ACC112 (cell line): ENCODE measurements around the gene GOLGA8S.
"Not testable (repeated sequence)": the region's sequence is repeated elsewhere in the genome, so short reads cannot be mapped to it uniquely, and the experiment has no call there.

Experiments used
- H2AFZ ChIP-seq: fragments of 200-600 bp; sonication (generic); one replicate; pipeline ENCODE4 v1.6.0; 2017; ENCODE audit warnings: antibody characterized with exemption, low read length; ENCODE audit not compliant: unreplicated experiment
- H3K27ac ChIP-seq: fragments of 200-600 bp; sonication (generic); 2 replicates; pipeline ENCODE4 v1.5.1; 2014; ENCODE audit warnings: low read depth, mild to moderate bottlenecking, antibody characterized with exemption, low read length, moderate library complexity
- H3K27me3 ChIP-seq: fragments of 200-600 bp; sonication (generic); 2 replicates; pipeline ENCODE4 v1.6.1; 2014; ENCODE audit warnings: mild to moderate bottlenecking, antibody characterized with exemption, low read length, moderate library complexity, mixed read lengths; ENCODE audit not compliant: insufficient read depth
- H3K36me3 ChIP-seq: fragments of 200-600 bp; sonication (generic); 2 replicates; pipeline ENCODE4 v1.6.1; 2016; ENCODE audit warnings: mild to moderate bottlenecking, antibody characterized with exemption, low read length, moderate library complexity, mixed read lengths; ENCODE audit not compliant: insufficient read depth
- H3K4me1 ChIP-seq: fragments of 200-600 bp; sonication (generic); one replicate; pipeline ENCODE4 v1.6.1; 2016; ENCODE audit warnings: low read length, mixed read lengths; ENCODE audit not compliant: insufficient read depth, unreplicated experiment, control insufficient read depth
- H3K4me3 ChIP-seq: fragments of 200-600 bp; sonication (generic); 2 replicates; pipeline ENCODE4 v1.5.1; 2014; ENCODE audit warnings: mild to moderate bottlenecking, low read depth, low read length
- H3K79me2 ChIP-seq: fragments of 200-600 bp; sonication (generic); one replicate; pipeline ENCODE4 v1.6.0; 2016; ENCODE audit warnings: low read length; ENCODE audit not compliant: control insufficient read depth, unreplicated experiment, insufficient read depth

The GOLGA8S gene

DNA sequence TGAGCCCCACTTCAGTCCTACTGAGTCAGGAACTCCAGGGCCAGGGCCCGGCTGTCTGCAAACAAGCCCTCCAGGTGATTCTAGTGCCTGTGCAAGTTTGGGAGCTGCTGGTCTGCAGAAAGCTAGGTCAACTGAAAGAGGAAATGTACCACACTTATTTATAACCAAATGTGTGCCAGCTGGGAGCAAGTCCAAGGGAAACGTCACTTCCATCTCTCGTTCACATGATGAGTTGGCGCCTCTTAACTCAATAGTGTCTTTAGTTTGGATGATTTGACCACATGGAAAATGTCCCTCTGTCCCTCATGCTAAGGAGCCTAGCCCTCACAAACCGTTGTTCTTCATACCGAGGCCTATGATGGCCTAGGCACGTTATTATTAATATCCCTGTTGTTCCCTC, 43.2 kb downstream of the GOLGA8S start:
- H3K27ac ChIP-seq, result no peak overlapping the region

DNA sequence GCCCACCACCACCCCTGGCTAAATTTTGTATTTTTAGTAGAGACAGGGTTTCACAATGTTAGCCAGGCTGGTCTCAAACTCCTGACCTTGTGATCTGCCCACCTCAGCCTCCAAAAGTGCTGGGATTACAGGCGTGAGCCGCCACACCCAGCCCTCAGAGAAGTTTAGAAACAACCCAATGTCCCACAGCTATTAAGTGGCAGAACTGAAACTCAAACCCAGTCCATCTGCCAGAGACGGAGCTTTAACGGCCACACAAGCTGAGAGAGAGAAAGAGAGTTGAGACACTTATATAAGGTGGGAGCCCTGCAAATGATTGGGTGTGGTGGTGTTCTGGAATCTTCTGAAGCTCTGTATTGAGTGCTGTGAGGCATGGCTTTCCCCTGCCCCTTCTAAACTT, 43.8 kb downstream of the GOLGA8S start:
- H3K27ac ChIP-seq, H2AFZ ChIP-seq, H3K36me3 ChIP-seq, H3K4me3 ChIP-seq, H3K4me1 ChIP-seq, H3K79me2 ChIP-seq, H3K27me3 ChIP-seq: not testable (repeated sequence)

More for the DNA sequence above, 43.2 kb downstream of the GOLGA8S start:
- H3K4me1 ChIP-seq, result no peaks in the 10 kb centered on the region
- H2AFZ ChIP-seq, result no peak overlapping the region
- H3K79me2 ChIP-seq, result no peaks in the 10 kb centered on the region
- no peaks in the 10 kb centered on the region for H3K27me3 ChIP-seq
- no peaks in the 10 kb centered on the region for H3K36me3 ChIP-seq
- H3K4me3 ChIP-seq, result no peak overlapping the region

DNA sequence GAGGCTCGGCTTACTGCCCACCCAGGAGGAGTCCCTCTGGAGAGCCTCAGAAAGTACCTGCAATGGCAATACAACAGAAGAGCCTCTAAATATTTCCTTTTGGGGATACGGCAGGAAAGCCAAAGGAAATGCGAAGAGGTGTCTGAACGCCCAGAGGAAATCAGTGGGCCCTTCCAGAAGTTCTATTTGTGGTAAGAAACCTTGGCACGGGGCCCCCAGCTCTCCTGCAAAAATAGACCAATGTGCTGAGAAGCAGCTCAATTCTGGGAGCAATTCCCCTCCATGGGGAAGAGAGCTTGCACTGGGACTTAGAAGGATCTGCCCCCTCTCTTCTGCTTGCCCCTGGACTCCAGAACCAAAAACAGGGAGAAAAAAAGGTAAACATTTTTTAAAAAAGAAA, 44.7 kb downstream of the GOLGA8S start:
- H3K4me3 ChIP-seq, H2AFZ ChIP-seq, H3K27me3 ChIP-seq, H3K36me3 ChIP-seq, H3K4me1 ChIP-seq, H3K79me2 ChIP-seq, H3K27ac ChIP-seq: not testable (repeated sequence)

DNA sequence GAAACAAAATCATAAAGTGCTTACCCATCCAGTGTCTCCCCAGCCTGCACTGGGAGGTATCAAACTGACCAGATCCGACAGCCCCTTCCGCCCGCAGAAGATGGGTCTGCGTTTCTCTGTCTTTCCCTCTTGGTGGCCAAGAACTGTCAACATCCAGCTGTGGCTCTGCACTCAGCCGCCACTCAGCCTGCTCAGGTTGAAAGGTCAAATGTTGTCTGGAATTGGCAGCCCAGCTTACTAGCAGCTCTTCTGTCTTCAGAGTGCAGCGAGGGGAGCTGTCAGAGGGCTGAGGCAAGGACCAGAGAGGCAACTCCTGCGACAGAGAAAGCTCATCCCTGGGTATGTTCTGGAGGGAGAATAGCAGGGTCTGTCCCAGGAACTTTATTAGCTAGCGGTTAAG, 47.1 kb downstream of the GOLGA8S start:
- H3K36me3 ChIP-seq, result no peaks in the 10 kb centered on the region
- H3K27ac ChIP-seq, result no peak overlapping the region
- H3K79me2 ChIP-seq, result no peaks in the 10 kb centered on the region
- no peak overlapping the region for H2AFZ ChIP-seq
- no peak overlapping the region for H3K4me3 ChIP-seq
- H3K4me1 ChIP-seq, result no peaks in the 10 kb centered on the region
- no peaks in the 10 kb centered on the region for H3K27me3 ChIP-seq

DNA sequence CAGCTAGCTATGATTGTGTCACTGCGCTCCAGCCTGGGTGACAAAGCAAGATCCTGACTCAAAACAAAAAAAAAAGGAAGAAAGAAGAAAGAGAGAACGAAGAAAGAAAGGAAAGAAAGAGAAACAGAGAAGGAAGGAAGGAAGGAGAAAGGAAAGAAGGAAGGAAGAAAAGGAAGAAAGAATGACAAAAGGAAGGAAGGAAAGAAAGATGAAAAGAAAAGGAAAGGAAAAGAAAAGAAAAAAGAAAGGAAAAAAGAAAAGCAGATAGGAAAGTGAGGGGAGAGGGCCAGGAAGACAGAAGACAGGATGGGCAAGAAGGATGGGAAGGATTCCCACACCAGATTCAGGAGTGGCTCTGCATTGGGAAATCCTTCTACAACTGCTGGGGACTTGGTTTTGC, 47.6 kb downstream of the GOLGA8S start:
- Histone ChIP-seq H3K79me2 (no peaks in the 10 kb centered on the region), H3K4me1 (no peaks in the 10 kb centered on the region), H3K4me3 (no peak overlapping the region), H2AFZ (no peak overlapping the region), H3K27me3 (no peaks in the 10 kb centered on the region), H3K36me3 (no peaks in the 10 kb centered on the region), H3K27ac (no peak overlapping the region)

DNA sequence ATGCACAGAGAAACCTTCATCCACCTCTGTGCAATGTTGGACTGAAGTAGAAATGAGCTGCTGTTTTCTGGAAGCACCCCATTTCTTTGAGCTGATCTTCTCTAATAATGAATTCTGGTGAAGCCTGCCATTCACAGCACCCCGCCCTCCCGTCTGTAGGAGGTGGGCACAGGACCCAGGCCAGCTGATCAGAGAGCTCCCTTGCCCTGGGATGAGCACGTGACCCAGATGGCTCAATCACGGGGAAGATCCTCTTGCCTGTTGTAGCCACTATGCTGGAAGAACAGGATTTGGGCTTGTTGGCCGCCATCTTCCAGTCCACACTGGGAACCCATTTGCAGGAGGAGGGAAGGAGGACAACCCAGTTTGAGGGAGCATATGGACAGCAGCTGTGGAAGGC, 48.0 kb downstream of the GOLGA8S start:
- Histone ChIP-seq H3K27ac (no peak overlapping the region), H3K79me2 (no peaks in the 10 kb centered on the region), H3K4me1 (no peaks in the 10 kb centered on the region), H3K4me3 (no peak overlapping the region), H3K27me3 (no peaks in the 10 kb centered on the region), H3K36me3 (no peaks in the 10 kb centered on the region), H2AFZ (no peak overlapping the region)

DNA sequence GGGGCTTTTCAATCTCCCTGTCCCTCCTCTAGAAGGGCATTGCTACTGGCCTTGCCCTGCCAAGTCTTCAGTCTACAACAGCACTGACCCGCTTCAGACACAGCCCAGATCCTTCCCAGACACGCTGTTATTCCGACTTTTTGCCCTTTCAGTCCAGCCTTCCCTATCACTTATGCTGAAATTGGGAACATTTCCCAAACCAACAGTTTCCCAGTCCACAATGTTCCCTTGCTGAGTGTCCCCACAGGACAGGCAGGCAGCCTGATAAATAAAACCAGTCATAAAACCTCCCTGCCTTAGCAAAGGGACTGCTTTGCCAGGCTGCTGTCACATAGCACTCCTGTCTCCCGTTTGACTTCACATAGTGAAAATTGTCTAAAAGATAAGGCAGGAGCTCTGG, 49.0 kb downstream of the GOLGA8S start:
- Histone ChIP-seq H3K79me2 (no peaks in the 10 kb centered on the region), H3K27ac (no peak overlapping the region), H2AFZ (no peak overlapping the region), H3K36me3 (no peaks in the 10 kb centered on the region), H3K27me3 (no peaks in the 10 kb centered on the region), H3K4me1 (no peaks in the 10 kb centered on the region), H3K4me3 (no peak overlapping the region)

DNA sequence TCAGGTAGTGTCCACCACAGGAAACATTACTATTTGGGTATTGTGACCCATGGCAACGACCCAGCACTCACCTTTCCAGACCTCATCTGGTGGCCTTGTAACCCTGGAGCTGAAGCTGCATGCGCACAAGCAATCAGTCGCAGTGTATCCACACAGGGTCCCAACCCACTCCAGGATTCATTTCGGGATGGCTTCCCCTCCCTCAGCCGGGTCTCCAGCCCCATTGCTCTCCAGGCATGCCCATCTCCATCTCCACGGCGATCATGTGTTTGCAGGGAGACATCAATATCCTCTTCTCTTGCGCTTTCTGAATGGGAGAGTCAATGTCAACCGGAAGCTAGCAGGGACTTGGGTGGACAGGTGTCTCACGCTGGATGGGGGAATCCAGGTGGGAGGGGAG, 57.3 kb downstream of the GOLGA8S start:
- Histone ChIP-seq H3K4me3 (no peak overlapping the region), H2AFZ (no peak overlapping the region), H3K36me3 (no peaks in the 10 kb centered on the region), H3K27me3 (no peaks in the 10 kb centered on the region), H3K4me1 (no peaks in the 10 kb centered on the region), H3K27ac (no peak overlapping the region), H3K79me2 (no peaks in the 10 kb centered on the region)

DNA sequence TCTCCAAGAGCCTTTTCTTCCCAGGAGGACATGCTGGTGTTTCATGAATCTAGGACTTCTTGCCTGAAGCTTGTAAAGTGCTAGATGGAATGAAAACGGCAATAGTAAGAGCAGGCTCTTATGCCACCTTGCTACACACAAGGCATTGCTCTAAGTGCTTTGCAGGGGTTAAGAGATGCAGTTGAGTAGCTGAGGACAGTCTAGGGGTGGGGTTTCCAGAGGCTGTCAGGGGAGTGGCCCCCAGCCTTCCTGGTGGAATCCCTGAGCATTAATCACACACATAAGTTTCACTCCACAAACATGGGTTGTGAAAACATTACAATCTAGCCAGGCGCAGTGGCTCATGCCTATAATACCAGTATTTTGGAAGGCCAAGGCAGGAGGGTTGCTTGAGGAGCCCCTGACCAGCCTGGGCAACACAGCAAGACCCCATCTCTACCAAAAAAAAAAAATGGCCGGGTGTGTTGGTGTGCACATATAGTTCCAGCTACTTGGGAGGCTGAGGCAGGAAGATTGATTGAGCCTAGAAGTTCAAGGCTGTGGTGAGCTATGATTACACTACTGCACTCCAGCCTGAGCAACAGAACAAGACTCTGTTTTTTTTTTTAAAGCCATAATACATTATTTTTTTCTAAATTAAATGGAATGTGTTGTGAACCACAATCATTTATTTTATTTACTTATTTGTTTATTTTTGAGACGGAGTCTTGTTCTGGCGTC, 58.5 kb downstream of the GOLGA8S start:
- H3K27ac ChIP-seq, H3K79me2 ChIP-seq, H3K4me3 ChIP-seq, H2AFZ ChIP-seq, H3K4me1 ChIP-seq, H3K36me3 ChIP-seq, H3K27me3 ChIP-seq: not testable (repeated sequence)
